Neural progenitor cell (in vitro differentiated cells): ENCODE results near the gene CDS1. TPM values are rescaled to one million over a fixed set of nuclear protein-coding genes. Genes with fewer than 3 reads are reported as not detected.

Experiments
- DNase-seq: peaks from one replicate; pipeline ENCODE4 v3.0.0-alpha.2; 2016; ENCODE audit warnings: low spot score
- H2AFZ ChIP-seq: fragments of 200-600 bp; sonication (generic); replicated peaks from 2 replicates; pipeline ENCODE4 v1.6.1; 2016; ENCODE audit warnings: antibody characterized with exemption
- H3F3A ChIP-seq: fragments of 200-600 bp; sonication (generic); 2 replicates; pipeline ENCODE4 v1.6.1; 2016; ENCODE audit warnings: antibody characterized with exemption, low read depth
- H3K27ac ChIP-seq: fragments of 200-600 bp; sonication (generic); 2 replicates; pipeline ENCODE4 v1.5.1; 2016; ENCODE audit warnings: mild to moderate bottlenecking
- H3K27me3 ChIP-seq: fragments of 200-600 bp; sonication (generic); 2 replicates; pipeline ENCODE4 v1.6.1; 2016; ENCODE audit warnings: mild to moderate bottlenecking, moderate library complexity
- H3K36me3 ChIP-seq: fragments of 200-600 bp; sonication (generic); 2 replicates; pipeline ENCODE4 v1.5.1; 2016
- H3K4me1 ChIP-seq: fragments of 200-600 bp; sonication (generic); 2 replicates; pipeline ENCODE4 v1.6.1; 2016; ENCODE audit warnings: mixed run types
- H3K4me2 ChIP-seq: fragments of 200-600 bp; sonication (generic); 2 replicates; pipeline ENCODE4 v1.6.1; 2016
- H3K4me3 ChIP-seq: fragments of 200-600 bp; sonication (generic); 2 replicates; pipeline ENCODE4 v1.5.1; 2016
- H3K79me2 ChIP-seq: fragments of 200-600 bp; sonication (generic); 2 replicates; pipeline ENCODE4 v1.6.1; 2016; ENCODE audit warnings: low read depth
- H3K9ac ChIP-seq: fragments of 200-600 bp; sonication (generic); 2 replicates; pipeline ENCODE4 v1.6.1; 2016
- H3K9me3 ChIP-seq: fragments of 200-600 bp; sonication (generic); 2 replicates; pipeline ENCODE4 v1.5.1; 2016; ENCODE audit warnings: low read depth
- H4K20me1 ChIP-seq: fragments of 200-600 bp; sonication (generic); 2 replicates; pipeline ENCODE4 v1.6.1; 2016; ENCODE audit warnings: low read depth
- H3K27ac Mint-ChIP-seq: 3 replicates; pipeline ENCODE4 v1.8.0; 2021; ENCODE audit warnings: mixed read lengths
- H3K27me3 Mint-ChIP-seq: 2 replicates; pipeline ENCODE4 v1.8.0; 2022; ENCODE audit warnings: low read depth, mild to moderate bottlenecking, inconsistent platforms, moderate library complexity, mixed read lengths; ENCODE audit not compliant: insufficient read depth
- H3K36me3 Mint-ChIP-seq: 3 replicates; pipeline ENCODE4 v1.8.0; 2021; ENCODE audit warnings: mixed read lengths
- H3K4me1 Mint-ChIP-seq: 3 replicates; pipeline ENCODE4 v1.8.0; 2021; ENCODE audit warnings: mixed read lengths
- H3K4me3 Mint-ChIP-seq: 3 replicates; pipeline ENCODE4 v1.8.0; 2021; ENCODE audit warnings: mild to moderate bottlenecking, moderate library complexity, mixed read lengths
- H3K9me3 Mint-ChIP-seq: 3 replicates; pipeline ENCODE4 v1.8.0; 2020; ENCODE audit warnings: mixed read lengths
- CTCF ChIP-seq: fragments of 200-600 bp; sonication (generic); IDR thresholded peaks from 2 replicates; pipeline ENCODE4 v1.5.1; 2017; ENCODE audit warnings: antibody characterized with exemption, mild to moderate bottlenecking
- EZH2 ChIP-seq: fragments of 200-600 bp; sonication (generic); IDR thresholded peaks from 2 replicates; pipeline ENCODE4 v1.6.1; 2017; ENCODE audit warnings: antibody characterized with exemption, mild to moderate bottlenecking, moderate library complexity
- EZH2phosphoT487 ChIP-seq: fragments of 200-600 bp; sonication (generic); IDR thresholded peaks from 2 replicates; pipeline ENCODE4 v1.6.1; 2017; ENCODE audit warnings: antibody characterized with exemption
- total RNA-seq: library from RNA; depleted of rRNA; stranded (reverse); fragments of >200 nt; gene quantifications from 2 replicates; pipeline ENCODE4 v1.2.3, GENCODE V29; 2015; ENCODE audit warnings: low replicate concordance

CDS1 gene
- total RNA-seq, 1 donor from 2014 or later: 2.8 TPM

GRCh38 chr4:84597450-84597849 lies 14.5 kb downstream of the CDS1 start:
- no peak overlapping the region for H3K27ac Mint-ChIP-seq
- H3K4me1 Mint-ChIP-seq: peaks cover 3% of the 10 kb centered on the region

GRCh38 chr4:84606645-84607044 lies 23.7 kb downstream of the CDS1 start:
- no peak overlapping the region for H3K4me2 ChIP-seq
- no peaks in the 10 kb centered on the region for H3K36me3 ChIP-seq
- no peaks in the 10 kb centered on the region for H3K79me2 ChIP-seq
- peaks cover 5% of the 10 kb centered on the region for H3K36me3 Mint-ChIP-seq
- no peaks in the 10 kb centered on the region for H4K20me1 ChIP-seq
- peaks cover 2% of the 10 kb centered on the region for H3K27me3 Mint-ChIP-seq
- H2AFZ ChIP-seq: no peak overlapping the region
- no peak for DNase-seq
- no peak overlapping the region for H3K4me3 Mint-ChIP-seq
- H3K27me3 ChIP-seq: no peaks in the 10 kb centered on the region
- TF ChIP-seq EZH2phosphoT487 (no peak), CTCF (no peak), EZH2 (no peak)
- H3K27ac ChIP-seq: no peak overlapping the region
- no peak overlapping the region for H3K9ac ChIP-seq
- no peaks in the 10 kb centered on the region for H3K4me1 Mint-ChIP-seq
- H3K9me3 ChIP-seq: no peaks in the 10 kb centered on the region
- no peaks in the 10 kb centered on the region for H3K9me3 Mint-ChIP-seq
- no peaks in the 10 kb centered on the region for H3F3A ChIP-seq
- no peaks in the 10 kb centered on the region for H3K4me1 ChIP-seq
- H3K4me3 ChIP-seq: no peak overlapping the region
- H3K27ac Mint-ChIP-seq: no peak overlapping the region

More at GRCh38 chr4:84597450-84597849, 14.5 kb downstream of the CDS1 start:
- Histone ChIP-seq H4K20me1 (no peaks in the 10 kb centered on the region), H3K79me2 (no peaks in the 10 kb centered on the region), H3K36me3 (no peaks in the 10 kb centered on the region), H2AFZ (no peak overlapping the region), H3K4me3 (no peak overlapping the region), H3K4me1 (no peaks in the 10 kb centered on the region), H3K27ac (no peak overlapping the region), H3K9me3 (no peaks in the 10 kb centered on the region), H3K4me2 (no peak overlapping the region), H3K9ac (no peak overlapping the region), H3K27me3 (no peaks in the 10 kb centered on the region), H3F3A (no peaks in the 10 kb centered on the region)
- TF ChIP-seq EZH2phosphoT487 (no peak), CTCF (no peak), EZH2 (no peak)
- Mint-ChIP-seq H3K27me3 (no peaks in the 10 kb centered on the region), H3K4me3 (no peak overlapping the region), H3K9me3 (peaks cover 2% of the 10 kb centered on the region), H3K36me3 (peaks cover 2% of the 10 kb centered on the region)
- no peak for DNase-seq

GRCh38 chr4:84611531-84611930 lies 28.6 kb downstream of the CDS1 start:
- Mint-ChIP-seq H3K27ac (no peak overlapping the region), H3K36me3 (peaks cover 5% of the 10 kb centered on the region)
- no peak overlapping the region for H3K27ac ChIP-seq

More at GRCh38 chr4:84611531-84611930, 28.6 kb downstream of the CDS1 start:
- Histone ChIP-seq H3K4me2 (no peak overlapping the region), H3K79me2 (no peaks in the 10 kb centered on the region), H3K36me3 (no peaks in the 10 kb centered on the region), H3K9me3 (no peaks in the 10 kb centered on the region), H2AFZ (no peak overlapping the region), H3K4me1 (no peaks in the 10 kb centered on the region), H4K20me1 (no peaks in the 10 kb centered on the region), H3K9ac (no peak overlapping the region), H3F3A (no peaks in the 10 kb centered on the region), H3K4me3 (no peak overlapping the region), H3K27me3 (no peaks in the 10 kb centered on the region)
- TF ChIP-seq EZH2phosphoT487 (no peak), CTCF (no peak), EZH2 (no peak)
- Mint-ChIP-seq H3K9me3 (no peaks in the 10 kb centered on the region), H3K4me3 (no peak overlapping the region), H3K4me1 (no peaks in the 10 kb centered on the region), H3K27me3 (peaks cover 2% of the 10 kb centered on the region)
- DNase-seq: no peak
